Osteoblast (primary cell): Measurements from ENCODE around the gene ATXN7L1. TPM values are rescaled to one million over a fixed set of nuclear protein-coding genes. Genes with fewer than 3 reads are reported as not detected.

Experiments used
- DNase-seq: peaks from one replicate; pipeline ENCODE4 v3.0.0; 2011; ENCODE audit warnings: low spot score, mixed read lengths; ENCODE audit not compliant: insufficient read length; ENCODE audit errors: missing footprints
- H2AFZ ChIP-seq: 2 replicates; pipeline ENCODE4 v1.6.0; 2011; ENCODE audit warnings: mild to moderate bottlenecking, low read length
- H3K27ac ChIP-seq: 2 replicates; pipeline ENCODE4 v1.5.1; 2011; ENCODE audit warnings: mild to moderate bottlenecking, low read depth, low read length, moderate library complexity
- H3K27me3 ChIP-seq: 2 replicates; pipeline ENCODE4 v1.6.0; 2012; ENCODE audit warnings: mild to moderate bottlenecking, control low read depth, inconsistent platforms, low read length, moderate library complexity; ENCODE audit not compliant: insufficient read depth
- H3K36me3 ChIP-seq: 2 replicates; pipeline ENCODE4 v1.5.1; 2011; ENCODE audit warnings: mild to moderate bottlenecking, low read length, control low read depth, moderate library complexity; ENCODE audit not compliant: insufficient read depth
- H3K4me1 ChIP-seq: 2 replicates; pipeline ENCODE4 v1.5.1; 2011; ENCODE audit warnings: mild to moderate bottlenecking, low read length, control low read depth, moderate library complexity; ENCODE audit not compliant: insufficient read depth
- H3K4me2 ChIP-seq: 2 replicates; pipeline ENCODE4 v1.6.0; 2011; ENCODE audit warnings: mild to moderate bottlenecking, low read length; ENCODE audit not compliant: insufficient read depth
- H3K4me3 ChIP-seq: fragments of 200-600 bp; sonication (generic); 3 replicates; pipeline ENCODE4 v1.5.1; 2012; ENCODE audit warnings: mild to moderate bottlenecking, low read length, inconsistent platforms; ENCODE audit not compliant: insufficient read depth
- H3K79me2 ChIP-seq: 2 replicates; pipeline ENCODE4 v1.6.0; 2012; ENCODE audit warnings: mild to moderate bottlenecking, low read length, control low read depth, inconsistent platforms; ENCODE audit not compliant: insufficient read depth
- H3K9me3 ChIP-seq: 2 replicates; pipeline ENCODE4 v1.5.1; 2011; ENCODE audit warnings: low read depth, low read length, control low read depth
- H4K20me1 ChIP-seq: 2 replicates; pipeline ENCODE4 v1.6.0; 2012; ENCODE audit warnings: mild to moderate bottlenecking, low read length, control low read depth; ENCODE audit not compliant: insufficient read depth
- total RNA-seq: library from RNA; depleted of rRNA; stranded (reverse); fragments of >200 nt; gene quantifications from 2 replicates; pipeline ENCODE4 v1.2.3, GENCODE V29; 2012
- TF ChIP-seq, protein P1 (sequence below): IDR thresholded peaks from 2 replicates; pipeline ENCODE4 v1.5.1; 2011; ENCODE audit warnings: mild to moderate bottlenecking, low read depth, low read length, moderate library complexity; ENCODE audit errors: extremely low read depth

Gene ATXN7L1
- total RNA-seq, 1 donor: 9.0 TPM

- H3K36me3 ChIP-seq: no peaks in the 10 kb centered on the region
- H3K79me2 ChIP-seq: no peaks in the 10 kb centered on the region
- H3K4me1 ChIP-seq: peaks cover 11% of the 10 kb centered on the region
- DNase-seq: no peak
- peaks cover 2% of the 10 kb centered on the region for H4K20me1 ChIP-seq
- no peak overlapping the region for H3K4me3 ChIP-seq
- H3K27ac ChIP-seq: no peak overlapping the region
- TF ChIP-seq, protein P1, sequence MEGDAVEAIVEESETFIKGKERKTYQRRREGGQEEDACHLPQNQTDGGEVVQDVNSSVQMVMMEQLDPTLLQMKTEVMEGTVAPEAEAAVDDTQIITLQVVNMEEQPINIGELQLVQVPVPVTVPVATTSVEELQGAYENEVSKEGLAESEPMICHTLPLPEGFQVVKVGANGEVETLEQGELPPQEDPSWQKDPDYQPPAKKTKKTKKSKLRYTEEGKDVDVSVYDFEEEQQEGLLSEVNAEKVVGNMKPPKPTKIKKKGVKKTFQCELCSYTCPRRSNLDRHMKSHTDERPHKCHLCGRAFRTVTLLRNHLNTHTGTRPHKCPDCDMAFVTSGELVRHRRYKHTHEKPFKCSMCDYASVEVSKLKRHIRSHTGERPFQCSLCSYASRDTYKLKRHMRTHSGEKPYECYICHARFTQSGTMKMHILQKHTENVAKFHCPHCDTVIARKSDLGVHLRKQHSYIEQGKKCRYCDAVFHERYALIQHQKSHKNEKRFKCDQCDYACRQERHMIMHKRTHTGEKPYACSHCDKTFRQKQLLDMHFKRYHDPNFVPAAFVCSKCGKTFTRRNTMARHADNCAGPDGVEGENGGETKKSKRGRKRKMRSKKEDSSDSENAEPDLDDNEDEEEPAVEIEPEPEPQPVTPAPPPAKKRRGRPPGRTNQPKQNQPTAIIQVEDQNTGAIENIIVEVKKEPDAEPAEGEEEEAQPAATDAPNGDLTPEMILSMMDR: no peak
- H2AFZ ChIP-seq: no peak overlapping the region
- no peaks in the 10 kb centered on the region for H3K9me3 ChIP-seq
- no peaks in the 10 kb centered on the region for H3K27me3 ChIP-seq
- no peak overlapping the region for H3K4me2 ChIP-seq
Observed at GRCh38 chr7:105689067-105689819, 187.2 kb downstream of the ATXN7L1 start.

GRCh38 chr7:105688617-105689016, 187.8 kb downstream of the ATXN7L1 start:
- Histone ChIP-seq H2AFZ (no peak overlapping the region), H3K4me3 (no peak overlapping the region), H3K79me2 (no peaks in the 10 kb centered on the region), H3K36me3 (no peaks in the 10 kb centered on the region), H3K27ac (no peak overlapping the region), H3K4me2 (no peak overlapping the region), H4K20me1 (peaks cover 2% of the 10 kb centered on the region), H3K27me3 (no peaks in the 10 kb centered on the region), H3K4me1 (peaks cover 11% of the 10 kb centered on the region), H3K9me3 (no peaks in the 10 kb centered on the region)
- TF ChIP-seq, protein P1: no peak
- no peak for DNase-seq

DNA sequence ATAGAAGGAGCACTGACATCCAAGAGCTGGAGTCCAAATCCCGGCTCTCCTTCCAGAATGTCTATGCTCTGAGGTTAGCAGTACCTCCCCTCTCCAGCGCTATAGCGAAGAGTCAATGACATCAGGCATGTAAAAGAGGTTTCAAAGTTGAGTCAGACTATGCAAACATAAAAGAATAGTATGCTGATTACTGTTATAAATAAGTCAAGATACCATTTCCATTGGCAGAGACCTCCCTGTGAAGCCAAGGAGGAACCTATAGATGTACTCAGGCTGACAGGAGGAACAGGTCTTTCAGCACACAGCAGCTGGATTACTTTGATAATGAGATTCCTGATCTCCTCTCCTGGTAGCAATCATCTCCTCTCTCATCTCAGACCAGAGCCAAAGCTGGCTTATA, 191.2 kb downstream of the ATXN7L1 start:
- no peak for DNase-seq
- TF ChIP-seq, protein P1: no peak
- H3K27ac ChIP-seq: no peak overlapping the region
- no peaks in the 10 kb centered on the region for H3K27me3 ChIP-seq
- H4K20me1 ChIP-seq: peaks cover 14% of the 10 kb centered on the region
- H3K4me1 ChIP-seq: no peaks in the 10 kb centered on the region
- no peaks in the 10 kb centered on the region for H3K79me2 ChIP-seq
- no peak overlapping the region for H3K4me2 ChIP-seq
- no peak overlapping the region for H3K4me3 ChIP-seq
- H2AFZ ChIP-seq: no peak overlapping the region
- no peaks in the 10 kb centered on the region for H3K36me3 ChIP-seq
- no peaks in the 10 kb centered on the region for H3K9me3 ChIP-seq

- Histone ChIP-seq H2AFZ (no peak overlapping the region), H4K20me1 (peaks cover 14% of the 10 kb centered on the region), H3K79me2 (no peaks in the 10 kb centered on the region), H3K9me3 (no peaks in the 10 kb centered on the region), H3K27me3 (no peaks in the 10 kb centered on the region), H3K4me2 (no peak overlapping the region), H3K4me3 (no peak overlapping the region), H3K4me1 (no peaks in the 10 kb centered on the region), H3K27ac (no peak overlapping the region), H3K36me3 (no peaks in the 10 kb centered on the region)
- TF ChIP-seq, protein P1: no peak
- no peak for DNase-seq
Observed at GRCh38 chr7:105682341-105683060, 193.9 kb downstream of the ATXN7L1 start.
